Stimulated activated effector memory CD8-positive, alpha-beta T cell treated with anti-CD3 and anti-CD28 coated beads, Interleukin-12 subunit alpha, Interleukin-12 subunit beta, amount 100 ng/mL, for 72 hours (primary cell): Measurements from ENCODE around the gene MRPL38.

Experiments
- ATAC-seq: fragments of 150-1000 bp; cut with Tn5 transposase; 2 replicates; pipeline ENCODE4 v1.10.0; 2021
- DNase-seq, 2 donors: peaks; one replicate each; pipeline ENCODE4 v3.0.0; 2021 to 2022; ENCODE audit warnings: low spot score in 2 of 2
- H3K27ac Mint-ChIP-seq: one replicate; pipeline ENCODE4 v1.8.0; 2022; ENCODE audit warnings: mild to moderate bottlenecking, mixed read lengths
- H3K36me3 Mint-ChIP-seq: one replicate; pipeline ENCODE4 v1.8.0; 2022; ENCODE audit warnings: mild to moderate bottlenecking, mixed read lengths
- H3K4me1 Mint-ChIP-seq: one replicate; pipeline ENCODE4 v1.8.0; 2022; ENCODE audit warnings: mixed read lengths
- H3K4me3 Mint-ChIP-seq: one replicate; pipeline ENCODE4 v1.8.0; 2022; ENCODE audit warnings: mild to moderate bottlenecking, mixed read lengths
- H3K9me3 Mint-ChIP-seq: one replicate; pipeline ENCODE4 v1.8.0; 2022; ENCODE audit warnings: mixed read lengths

MRPL38 gene

GRCh38 chr17:75904749-75905521 is at the start of gene MRPL38:
Gene MRPL38, minus strand, starts transcription at chr17:75904884. Its CDS starts 9 bp downstream, at chr17:75904875.
- peak; percentile 98 for ATAC-seq
- Mint-ChIP-seq H3K36me3 (peaks cover 26% of the 10 kb centered on the region), H3K4me1 (peaks cover 6% of the 10 kb centered on the region), H3K4me3 (peak within 1 kb of the TSS; percentile 86), H3K27ac (peak within 1 kb of the TSS; percentile 93), H3K9me3 (no peaks in the 10 kb centered on the region)
- DNase-seq, result peak; percentile 98

DNA sequence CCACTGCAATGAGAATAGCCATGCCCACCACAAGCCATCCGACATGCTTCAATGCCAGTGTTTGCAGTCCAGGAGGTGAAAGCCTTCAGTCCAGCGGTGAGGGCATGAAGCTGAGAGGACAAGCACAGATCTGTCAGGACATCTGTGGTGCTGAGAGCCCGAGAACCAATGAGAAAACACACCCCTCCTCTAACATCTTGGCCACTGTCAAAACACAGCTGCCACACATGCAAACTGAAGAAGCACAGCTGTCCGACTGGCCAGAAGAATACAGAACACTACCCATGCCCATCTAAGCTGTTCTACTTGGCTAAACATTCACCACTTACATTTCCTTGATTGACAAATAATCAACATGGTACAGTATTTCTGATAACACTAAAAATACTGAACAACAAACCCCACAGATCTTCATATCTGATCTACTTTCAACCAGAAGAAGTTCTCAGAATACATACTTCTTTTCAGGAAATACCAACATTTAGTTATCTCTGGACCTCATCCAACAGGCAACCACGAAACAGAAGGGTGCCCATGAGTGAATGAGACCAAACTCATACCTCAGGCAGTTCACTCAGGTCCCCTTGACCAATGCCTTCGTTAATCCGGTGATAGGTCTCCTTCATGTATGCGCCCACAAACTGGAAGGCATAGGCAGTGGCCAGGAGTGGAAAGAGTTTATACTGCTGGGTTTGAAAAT is 46.3 kb upstream of the MRPL38 start:
- Mint-ChIP-seq H3K27ac (peak overlapping the region; percentile 50), H3K36me3 (peaks cover 100% of the 10 kb centered on the region), H3K9me3 (no peaks in the 10 kb centered on the region), H3K4me3 (no peak overlapping the region), H3K4me1 (peaks cover 5% of the 10 kb centered on the region)
- DNase-seq (no peak), ATAC-seq (no peak)

- H3K9me3 Mint-ChIP-seq, result no peaks in the 10 kb centered on the region
- ATAC-seq (no peak), DNase-seq (no peak)
- H3K4me1 Mint-ChIP-seq, result peaks cover 5% of the 10 kb centered on the region
- H3K4me3 Mint-ChIP-seq, result no peak overlapping the region
- peaks cover 95% of the 10 kb centered on the region for H3K36me3 Mint-ChIP-seq
- H3K27ac Mint-ChIP-seq, result no peak overlapping the region
These were observed 45.7 kb upstream of the MRPL38 start for GRCh38 chr17:75950421-75950820.

- H3K4me3 Mint-ChIP-seq, result no peak overlapping the region
- no peak for ATAC-seq
- H3K36me3 Mint-ChIP-seq, result peaks cover 43% of the 10 kb centered on the region
- no peak for DNase-seq
- no peaks in the 10 kb centered on the region for H3K9me3 Mint-ChIP-seq
- peaks cover 15% of the 10 kb centered on the region for H3K4me1 Mint-ChIP-seq
- H3K27ac Mint-ChIP-seq, result no peak overlapping the region
These were observed 40.5 kb upstream of the MRPL38 start for GRCh38 chr17:75945211-75945610.

DNA sequence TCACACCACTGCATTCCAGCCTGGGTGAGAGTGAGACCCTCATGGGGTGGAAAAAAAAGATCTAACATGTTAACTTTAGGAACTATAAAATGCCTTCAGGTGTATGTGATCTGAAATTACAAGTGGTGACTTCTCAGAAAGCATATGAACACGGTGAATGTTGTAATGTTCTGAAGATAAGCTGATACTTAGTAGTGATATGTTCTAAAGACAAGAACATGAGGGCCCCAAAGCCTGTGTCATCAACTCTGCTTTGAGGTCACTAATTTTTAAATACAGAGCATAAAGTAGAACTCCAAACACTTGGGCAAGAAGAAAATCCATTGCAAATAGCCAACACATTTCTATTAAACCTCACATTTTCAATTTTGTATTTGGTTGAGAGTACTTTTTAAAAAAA is 38.8 kb upstream of the MRPL38 start:
- ATAC-seq (no peak), DNase-seq (no peak)
- Mint-ChIP-seq H3K4me3 (no peak overlapping the region), H3K4me1 (peaks cover 16% of the 10 kb centered on the region), H3K36me3 (peaks cover 26% of the 10 kb centered on the region), H3K9me3 (no peaks in the 10 kb centered on the region), H3K27ac (peak overlapping the region; percentile 36)

DNA sequence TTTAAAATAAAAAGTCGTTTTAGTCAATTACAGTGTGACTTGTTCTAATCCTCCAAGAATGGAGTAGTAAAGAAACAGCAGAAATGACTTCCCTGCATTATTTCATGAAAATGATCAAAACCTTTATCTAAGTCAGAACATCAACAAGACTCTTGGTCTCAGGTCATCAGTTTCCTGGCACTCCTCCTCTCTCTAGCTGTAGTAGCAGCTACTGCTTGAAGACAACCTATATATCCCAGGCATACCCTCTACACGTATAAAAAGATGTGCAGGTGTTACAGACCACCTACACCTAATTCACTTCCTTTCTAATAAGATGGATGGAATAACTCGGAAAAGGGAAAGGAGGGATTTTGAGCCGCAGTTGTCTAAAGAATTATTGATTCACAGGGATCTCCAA is 37.8 kb upstream of the MRPL38 start:
- peaks cover 16% of the 10 kb centered on the region for H3K4me1 Mint-ChIP-seq
- no peak for DNase-seq
- H3K36me3 Mint-ChIP-seq, result peaks cover 16% of the 10 kb centered on the region
- H3K4me3 Mint-ChIP-seq, result no peak overlapping the region
- no peak for ATAC-seq
- no peaks in the 10 kb centered on the region for H3K9me3 Mint-ChIP-seq
- no peak overlapping the region for H3K27ac Mint-ChIP-seq

- DNase-seq, result no peak
- H3K27ac Mint-ChIP-seq, result no peak overlapping the region
- ATAC-seq, result no peak
- H3K4me3 Mint-ChIP-seq, result peak overlapping the region; percentile 91
- H3K4me1 Mint-ChIP-seq, result peaks cover 16% of the 10 kb centered on the region
- peaks cover 5% of the 10 kb centered on the region for H3K36me3 Mint-ChIP-seq
- no peaks in the 10 kb centered on the region for H3K9me3 Mint-ChIP-seq
These were observed 36.7 kb upstream of the MRPL38 start for GRCh38 chr17:75941442-75941819.

- H3K9me3 Mint-ChIP-seq, result no peaks in the 10 kb centered on the region
- peak within 1 kb of the TSS; percentile 91 for H3K4me3 Mint-ChIP-seq
- H3K36me3 Mint-ChIP-seq, result no peaks in the 10 kb centered on the region
- DNase-seq, result peak; percentile 81 to 94
- peak; percentile 99 for ATAC-seq
- peaks cover 16% of the 10 kb centered on the region for H3K4me1 Mint-ChIP-seq
- peak within 1 kb of the TSS; percentile 94 for H3K27ac Mint-ChIP-seq
These were observed 36.2 kb upstream of the MRPL38 start, which contains the start of gene FBF1 for GRCh38 chr17:75940727-75941441. Gene FBF1, minus strand, starts transcription at chr17:75941042. Its CDS starts 2,893 bp downstream, at chr17:75938149.

GRCh38 chr17:75937652-75938051 is 33.0 kb upstream of the MRPL38 start:
- H3K9me3 Mint-ChIP-seq, result no peaks in the 10 kb centered on the region
- peaks cover 16% of the 10 kb centered on the region for H3K4me1 Mint-ChIP-seq
- H3K36me3 Mint-ChIP-seq, result no peaks in the 10 kb centered on the region
- no peak overlapping the region for H3K4me3 Mint-ChIP-seq
- no peak for ATAC-seq
- DNase-seq, result no peak
- H3K27ac Mint-ChIP-seq, result no peak overlapping the region

DNA sequence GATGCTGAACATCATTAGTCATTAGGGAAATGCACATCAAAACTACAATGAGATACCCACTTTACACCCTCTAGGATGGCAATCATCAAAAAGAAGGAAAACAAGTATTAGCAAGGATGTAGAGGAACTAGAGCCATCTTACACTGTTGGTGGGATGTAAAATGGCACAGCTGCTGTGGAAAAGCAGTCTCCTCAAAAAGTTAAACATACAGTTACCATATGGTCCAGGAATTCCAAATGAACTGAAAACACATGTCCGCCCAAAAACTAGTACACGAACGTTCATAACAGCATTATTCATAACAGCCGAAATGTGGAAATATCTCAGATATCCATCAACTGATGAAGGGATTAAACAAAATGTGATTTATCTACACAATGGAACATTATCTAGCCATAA is 29.1 kb upstream of the MRPL38 start:
- Mint-ChIP-seq H3K9me3 (no peaks in the 10 kb centered on the region), H3K36me3 (no peaks in the 10 kb centered on the region), H3K27ac (no peak overlapping the region), H3K4me3 (no peak overlapping the region), H3K4me1 (no peaks in the 10 kb centered on the region)
- ATAC-seq (no peak), DNase-seq (no peak)

DNA sequence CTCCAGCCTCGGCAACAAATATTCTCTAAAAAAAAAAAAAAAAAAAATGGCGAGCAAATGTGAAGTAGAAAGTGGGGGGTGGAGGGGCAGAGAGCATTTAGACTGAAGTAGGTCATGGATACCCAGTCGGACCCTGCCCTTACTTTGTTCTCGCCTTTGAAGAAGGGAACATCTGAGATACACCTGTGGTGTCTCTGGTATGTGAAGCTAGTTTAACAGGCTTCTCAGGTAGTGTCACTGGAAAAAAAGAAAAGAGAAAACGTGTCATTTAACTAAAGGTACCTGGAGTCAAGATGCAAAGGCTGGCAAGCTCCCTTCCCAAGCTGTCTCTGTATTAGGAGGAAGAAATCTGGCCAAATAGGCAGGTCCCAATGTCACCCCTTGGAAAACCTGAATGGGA is 28.2 kb upstream of the MRPL38 start:
- DNase-seq (no peak), ATAC-seq (no peak)
- H3K4me3 Mint-ChIP-seq, result no peak overlapping the region
- H3K27ac Mint-ChIP-seq, result no peak overlapping the region
- H3K4me1 Mint-ChIP-seq, result no peaks in the 10 kb centered on the region
- no peaks in the 10 kb centered on the region for H3K36me3 Mint-ChIP-seq
- H3K9me3 Mint-ChIP-seq, result no peaks in the 10 kb centered on the region

GRCh38 chr17:75931062-75931461 is 26.4 kb upstream of the MRPL38 start:
- Mint-ChIP-seq H3K4me1 (no peaks in the 10 kb centered on the region), H3K36me3 (no peaks in the 10 kb centered on the region), H3K27ac (no peak overlapping the region), H3K4me3 (no peak overlapping the region), H3K9me3 (no peaks in the 10 kb centered on the region)
- no peak for DNase-seq
- no peak for ATAC-seq

DNA sequence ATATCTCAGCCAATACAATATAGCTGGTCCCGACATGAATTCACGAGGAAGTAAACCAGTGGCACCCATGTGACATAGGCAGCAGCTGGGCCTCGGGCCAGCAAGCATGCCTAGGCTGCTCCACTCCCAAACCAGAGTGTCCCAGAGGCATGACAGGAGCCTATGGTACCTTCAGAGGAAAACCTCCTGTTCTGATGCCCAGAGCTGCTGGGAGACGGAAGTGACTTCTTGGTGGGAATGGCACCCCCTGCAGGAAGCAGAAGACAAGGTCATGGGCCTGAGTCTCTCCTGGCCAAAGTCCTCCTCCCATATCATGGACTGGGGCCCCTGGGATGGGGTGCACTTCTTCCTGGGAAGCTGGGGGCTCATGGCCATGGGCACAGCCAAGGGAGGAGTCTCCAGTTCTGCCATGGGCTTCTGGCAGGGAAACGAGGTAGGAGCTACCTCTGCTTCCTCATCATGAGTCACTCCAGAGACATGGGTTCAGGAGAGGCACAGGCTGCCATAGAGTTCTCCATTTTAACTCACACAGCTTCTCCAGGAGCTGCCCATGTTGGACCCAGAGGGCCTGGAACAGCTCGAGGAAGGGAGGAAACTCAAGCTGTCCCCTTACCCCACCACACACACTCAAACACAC is 22.7 kb upstream of the MRPL38 start:
- H3K4me1 Mint-ChIP-seq, result no peaks in the 10 kb centered on the region
- ATAC-seq (no peak), DNase-seq (no peak)
- no peak overlapping the region for H3K4me3 Mint-ChIP-seq
- peaks cover 8% of the 10 kb centered on the region for H3K36me3 Mint-ChIP-seq
- H3K9me3 Mint-ChIP-seq, result no peaks in the 10 kb centered on the region
- H3K27ac Mint-ChIP-seq, result no peak overlapping the region

DNA sequence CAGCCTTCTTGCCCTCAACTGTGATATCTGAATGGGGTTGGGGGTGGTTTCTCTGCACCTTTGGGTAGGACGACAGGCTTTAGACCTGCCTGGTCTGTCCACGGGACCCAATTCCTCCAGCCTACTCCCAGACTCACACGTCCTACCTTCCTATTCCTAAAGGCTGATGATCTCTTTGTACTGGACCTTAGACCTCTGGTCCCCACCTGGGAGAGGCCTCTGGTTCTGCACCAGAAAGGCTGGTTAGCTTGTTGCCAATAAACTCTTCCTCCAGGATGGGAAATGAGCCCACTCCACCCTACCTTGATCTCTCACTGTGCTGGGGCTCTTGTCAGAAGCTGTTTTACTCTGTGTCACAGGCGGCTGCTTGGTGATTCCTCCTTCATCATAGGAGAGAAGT is 21.8 kb upstream of the MRPL38 start:
- no peak for DNase-seq
- H3K27ac Mint-ChIP-seq, result peak overlapping the region; percentile 61
- H3K9me3 Mint-ChIP-seq, result no peaks in the 10 kb centered on the region

GRCh38 chr17:75925912-75926311 is 21.2 kb upstream of the MRPL38 start:
- Mint-ChIP-seq H3K4me1 (no peaks in the 10 kb centered on the region), H3K4me3 (no peak overlapping the region), H3K36me3 (peaks cover 11% of the 10 kb centered on the region), H3K9me3 (no peaks in the 10 kb centered on the region), H3K27ac (peak overlapping the region; percentile 61)
- no peak for DNase-seq
- no peak for ATAC-seq

More for the DNA sequence above, 21.8 kb upstream of the MRPL38 start:
- Mint-ChIP-seq H3K36me3 (peaks cover 11% of the 10 kb centered on the region), H3K4me3 (no peak overlapping the region), H3K4me1 (no peaks in the 10 kb centered on the region)
- ATAC-seq, result no peak
